Measurements from ENCODE around the gene CISD3.

The CISD3 gene

DNA sequence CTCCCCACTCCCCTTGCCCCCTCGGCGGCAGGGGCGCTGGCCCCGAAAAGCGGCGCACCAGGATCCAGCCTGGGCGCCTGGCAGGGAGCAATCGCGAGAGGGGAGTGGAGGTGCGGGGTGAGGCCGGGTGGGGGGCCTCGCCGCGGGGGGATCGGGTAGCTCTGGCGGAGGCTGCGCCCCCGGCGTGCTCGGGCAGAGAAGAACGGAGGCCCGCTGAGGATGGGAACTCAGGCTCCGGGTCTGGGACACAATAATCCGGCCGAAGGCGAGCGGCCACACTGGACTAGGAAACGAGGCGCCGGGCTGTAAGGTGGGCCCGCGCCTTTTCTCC is 18.7 kb downstream of the CISD3 start:
- no peaks in the 10 kb centered on the region for H3K9me3 Mint-ChIP-seq
- H3K4me3 Mint-ChIP-seq = peak overlapping the region; percentile 81
- intact Hi-C loops (cut with micrococcal nuclease) = no loop called here
- H3K4me1 Mint-ChIP-seq (ENCODE audit: low read depth) = peaks cover 60% of the 10 kb centered on the region
- H3K36me3 Mint-ChIP-seq (ENCODE audit: low read depth) = peaks cover 16% of the 10 kb centered on the region
- H3K27me3 Mint-ChIP-seq = peaks cover 72% of the 10 kb centered on the region
- no peak overlapping the region for H3K27ac Mint-ChIP-seq

- Mint-ChIP-seq H3K4me3 (peak overlapping the region; percentile 81), H3K27me3 (peaks cover 66% of the 10 kb centered on the region), H3K9me3 (no peaks in the 10 kb centered on the region), H3K4me1 (ENCODE audit: low read depth) (peaks cover 66% of the 10 kb centered on the region), H3K36me3 (ENCODE audit: low read depth) (peaks cover 22% of the 10 kb centered on the region), H3K27ac (no peak overlapping the region)
- intact Hi-C loops (cut with micrococcal nuclease) = loop anchor here (5.0 kb wide), 1 partner anchor 118 kb away; no protein-coding TSS in a partner anchor
Observed at GRCh38 chr17:38749223-38750043, 19.3 kb downstream of the CISD3 start.

DNA sequence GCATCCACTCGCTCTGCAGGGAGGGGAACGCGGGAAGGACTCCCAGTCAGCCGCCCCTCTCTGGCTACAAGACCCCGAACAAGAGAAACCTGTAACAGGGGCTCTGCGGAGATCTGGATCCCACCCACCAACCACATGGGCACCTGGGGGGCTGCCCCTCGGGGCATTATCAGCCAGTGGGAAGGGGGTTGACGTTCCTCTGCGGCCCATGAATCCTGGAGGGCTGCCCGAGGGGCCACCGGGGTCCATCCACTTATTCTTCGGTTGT is 19.8 kb downstream of the CISD3 start:
- H3K4me1 Mint-ChIP-seq (ENCODE audit: low read depth) = peaks cover 70% of the 10 kb centered on the region
- intact Hi-C loops (cut with micrococcal nuclease) = loop anchor here (5.0 kb wide), 1 partner anchor 117 kb away; no protein-coding TSS in a partner anchor
- H3K36me3 Mint-ChIP-seq (ENCODE audit: low read depth) = peaks cover 27% of the 10 kb centered on the region
- H3K4me3 Mint-ChIP-seq = peak overlapping the region; percentile 81
- no peak overlapping the region for H3K27ac Mint-ChIP-seq
- peaks cover 61% of the 10 kb centered on the region for H3K27me3 Mint-ChIP-seq
- H3K9me3 Mint-ChIP-seq = no peaks in the 10 kb centered on the region

DNA sequence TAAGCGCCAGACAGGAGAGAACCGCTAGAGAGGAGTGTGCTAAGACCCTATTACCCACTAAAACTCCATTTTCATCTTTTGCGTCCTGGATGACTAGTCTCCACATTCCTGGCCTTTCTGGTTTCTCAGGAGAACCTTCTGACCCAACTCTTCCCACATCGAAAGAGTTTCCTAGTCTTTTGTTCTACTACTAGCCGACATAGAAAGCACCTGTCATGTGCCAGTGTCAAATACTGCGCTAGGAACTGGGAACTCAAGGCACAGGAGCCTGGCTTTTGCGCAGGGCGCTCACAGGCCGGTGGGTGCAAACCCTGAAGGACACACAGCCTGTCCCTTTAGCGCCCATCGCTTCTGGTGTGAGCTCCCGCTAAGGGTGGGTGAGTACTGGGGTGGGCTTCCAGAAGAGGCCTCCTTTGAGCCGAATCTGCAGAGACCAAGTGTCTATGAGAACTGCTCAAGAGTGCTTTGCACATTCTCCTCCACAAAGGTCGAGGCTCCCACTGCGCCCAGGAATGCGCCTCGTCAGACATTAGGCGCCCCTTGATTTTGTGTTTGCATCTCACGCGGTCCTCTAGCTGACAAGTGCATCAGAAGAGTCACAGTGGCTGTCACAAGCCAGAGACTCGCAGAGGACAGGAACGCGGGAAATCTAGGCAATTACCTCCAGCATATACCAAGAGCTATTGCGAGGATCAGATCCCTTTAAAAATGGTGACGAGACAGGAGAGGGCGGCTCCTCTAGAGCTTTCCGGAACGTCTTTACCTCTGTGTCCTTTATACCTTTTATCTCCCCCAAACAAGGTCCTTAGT is 20.4 kb downstream of the CISD3 start:
- H3K27ac Mint-ChIP-seq = peak overlapping the region; percentile 95
- intact Hi-C loops (cut with micrococcal nuclease) = loop anchor here (5.0 kb wide), 1 partner anchor 117 kb away; no protein-coding TSS in a partner anchor
- peaks cover 70% of the 10 kb centered on the region for H3K4me1 Mint-ChIP-seq (ENCODE audit: low read depth)
- H3K4me3 Mint-ChIP-seq = peak overlapping the region; percentile 97
- H3K36me3 Mint-ChIP-seq (ENCODE audit: low read depth) = peaks cover 32% of the 10 kb centered on the region
- no peaks in the 10 kb centered on the region for H3K9me3 Mint-ChIP-seq
- peaks cover 56% of the 10 kb centered on the region for H3K27me3 Mint-ChIP-seq

DNA sequence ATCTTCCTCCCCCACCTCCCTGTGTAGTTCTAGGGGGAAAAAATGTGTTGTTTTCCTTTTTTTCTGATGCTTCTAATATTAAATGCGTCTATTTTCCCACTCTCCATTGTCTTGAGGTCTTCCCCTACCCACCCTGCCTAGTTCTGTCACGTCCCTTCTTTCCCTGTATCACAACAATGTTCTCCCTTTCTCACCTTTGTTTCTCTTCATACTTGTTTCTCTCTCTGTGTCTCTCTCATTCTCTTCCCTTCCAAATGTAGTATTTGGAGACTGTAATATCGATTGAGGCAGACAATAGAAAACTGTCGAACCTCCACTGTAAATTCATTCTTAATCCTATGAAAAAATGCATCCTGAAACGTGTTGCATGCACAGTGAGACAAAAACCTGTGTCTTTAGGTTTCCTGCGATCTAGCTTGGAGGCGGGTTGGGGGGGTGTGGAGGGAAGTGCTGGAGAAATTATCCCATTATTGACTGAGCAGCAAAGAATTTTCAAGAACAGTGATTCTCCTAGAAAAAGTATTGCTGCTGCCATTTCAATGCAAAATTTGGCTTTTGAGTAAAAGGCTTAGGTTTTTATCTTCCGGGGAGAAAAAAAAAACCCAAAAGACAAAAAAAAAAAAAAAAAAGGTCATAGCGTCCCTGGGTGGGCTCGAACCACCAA is 21.1 kb downstream of the CISD3 start:
- Mint-ChIP-seq H3K4me3 (peak overlapping the region; percentile 97), H3K9me3 (no peaks in the 10 kb centered on the region), H3K27me3 (peaks cover 48% of the 10 kb centered on the region), H3K36me3 (ENCODE audit: low read depth) (peaks cover 40% of the 10 kb centered on the region), H3K27ac (peak overlapping the region; percentile 95), H3K4me1 (ENCODE audit: low read depth) (peaks cover 64% of the 10 kb centered on the region)
- intact Hi-C loops (cut with micrococcal nuclease) = loop anchor here (5.0 kb wide), 1 partner anchor 116 kb away; no protein-coding TSS in a partner anchor

DNA sequence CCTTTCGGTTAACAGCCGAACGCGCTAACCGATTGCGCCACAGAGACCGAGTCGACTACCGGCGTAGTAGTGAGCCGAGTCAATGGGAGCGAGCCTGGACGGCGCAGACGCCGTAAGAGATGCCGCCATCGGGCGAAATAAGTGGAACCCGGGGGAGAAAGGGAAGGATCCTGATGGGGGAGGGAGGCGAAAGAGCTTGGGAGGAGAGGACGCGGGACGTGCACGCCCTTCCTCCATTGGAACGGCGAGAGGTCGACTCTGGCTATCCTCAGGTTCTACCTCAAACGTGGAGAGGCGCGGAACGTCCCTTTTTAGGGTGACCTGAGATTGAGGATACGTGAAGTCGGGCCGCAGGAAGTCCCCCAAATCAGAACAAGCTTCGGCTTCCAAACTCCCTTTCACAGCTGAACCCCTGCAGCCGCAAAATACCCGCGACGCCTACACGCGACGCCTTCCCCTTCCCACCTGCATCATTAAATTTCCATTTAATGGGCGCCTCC is 21.7 kb downstream of the CISD3 start:
- H3K9me3 Mint-ChIP-seq = no peaks in the 10 kb centered on the region
- peak overlapping the region; percentile 97 for H3K4me3 Mint-ChIP-seq
- intact Hi-C loops (cut with micrococcal nuclease) = loop anchor here (1.0 to 5.0 kb wide), 2 partner anchors 22 to 115 kb away; partner anchors contain the start of gene CISD3
- peaks cover 42% of the 10 kb centered on the region for H3K27me3 Mint-ChIP-seq
- H3K27ac Mint-ChIP-seq = peak overlapping the region; percentile 95
- H3K4me1 Mint-ChIP-seq (ENCODE audit: low read depth) = peaks cover 58% of the 10 kb centered on the region
- peaks cover 45% of the 10 kb centered on the region for H3K36me3 Mint-ChIP-seq (ENCODE audit: low read depth)

GRCh38 chr17:38752308-38753070 is 22.3 kb downstream of the CISD3 start, which contains the start of gene PSMB3:
TSS of gene PSMB3 (plus strand) at chr17:38752741. CDS start at chr17:38752827, 86 bp downstream.
- intact Hi-C loops (cut with micrococcal nuclease) = loop anchor here (1.0 to 5.0 kb wide), 2 partner anchors 22 to 115 kb away; partner anchors contain the start of gene CISD3
- peak within 1 kb of the TSS; percentile 97 for H3K4me3 Mint-ChIP-seq
- no peaks in the 10 kb centered on the region for H3K9me3 Mint-ChIP-seq
- peaks cover 37% of the 10 kb centered on the region for H3K27me3 Mint-ChIP-seq
- peaks cover 55% of the 10 kb centered on the region for H3K4me1 Mint-ChIP-seq (ENCODE audit: low read depth)
- H3K27ac Mint-ChIP-seq = peak within 1 kb of the TSS; percentile 95
- peaks cover 45% of the 10 kb centered on the region for H3K36me3 Mint-ChIP-seq (ENCODE audit: low read depth)

DNA sequence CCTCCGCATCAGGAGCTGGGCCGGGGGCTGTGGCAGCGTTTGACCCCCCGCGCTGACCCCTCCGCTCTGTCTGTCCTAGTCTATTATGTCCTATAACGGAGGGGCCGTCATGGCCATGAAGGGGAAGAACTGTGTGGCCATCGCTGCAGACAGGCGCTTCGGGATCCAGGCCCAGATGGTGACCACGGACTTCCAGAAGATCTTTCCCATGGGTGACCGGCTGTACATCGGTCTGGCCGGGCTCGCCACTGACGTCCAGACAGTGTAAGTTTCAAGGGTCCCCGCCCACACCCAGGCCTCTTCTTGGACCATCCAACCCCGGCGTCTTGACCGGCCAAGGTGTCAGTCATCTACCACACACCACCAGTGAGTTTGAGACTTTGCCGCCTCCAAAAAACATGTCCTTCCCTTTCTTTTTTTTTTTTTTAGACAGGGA is 22.9 kb downstream of the CISD3 start:
- H3K9me3 Mint-ChIP-seq = no peaks in the 10 kb centered on the region
- peak overlapping the region; percentile 95 for H3K27ac Mint-ChIP-seq
- intact Hi-C loops (cut with micrococcal nuclease) = loop anchor here (5.0 kb wide), 1 partner anchor 114 kb away; no protein-coding TSS in a partner anchor
- peaks cover 50% of the 10 kb centered on the region for H3K4me1 Mint-ChIP-seq (ENCODE audit: low read depth)
- H3K36me3 Mint-ChIP-seq (ENCODE audit: low read depth) = peaks cover 49% of the 10 kb centered on the region
- peaks cover 32% of the 10 kb centered on the region for H3K27me3 Mint-ChIP-seq
- H3K4me3 Mint-ChIP-seq = peak overlapping the region; percentile 97

DNA sequence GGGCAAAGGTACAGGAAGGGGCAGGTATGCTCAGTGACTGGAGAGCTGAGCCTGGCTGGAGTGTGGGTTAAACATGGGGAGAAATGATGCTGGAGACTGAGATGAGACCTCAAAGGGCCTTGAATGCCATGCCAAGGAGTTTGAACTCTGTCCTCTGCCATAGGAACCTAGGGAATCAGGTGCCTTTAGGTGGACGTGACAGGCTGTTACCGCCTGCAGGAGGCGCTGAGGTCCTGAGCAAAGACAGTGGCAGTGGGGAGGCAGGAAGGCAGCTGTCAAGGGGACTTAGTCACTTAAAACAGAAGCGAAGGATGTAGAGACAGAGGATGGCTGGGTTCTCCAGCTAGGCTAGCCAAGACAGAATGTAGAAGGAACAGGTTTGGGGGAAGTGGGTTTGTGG is 31.5 kb downstream of the CISD3 start:
- peaks cover 91% of the 10 kb centered on the region for H3K36me3 Mint-ChIP-seq (ENCODE audit: low read depth)
- intact Hi-C loops (cut with micrococcal nuclease) = no loop called here
- no peaks in the 10 kb centered on the region for H3K27me3 Mint-ChIP-seq
- peaks cover 5% of the 10 kb centered on the region for H3K4me1 Mint-ChIP-seq (ENCODE audit: low read depth)
- H3K9me3 Mint-ChIP-seq = no peaks in the 10 kb centered on the region
- no peak overlapping the region for H3K27ac Mint-ChIP-seq
- H3K4me3 Mint-ChIP-seq = no peak overlapping the region

DNA sequence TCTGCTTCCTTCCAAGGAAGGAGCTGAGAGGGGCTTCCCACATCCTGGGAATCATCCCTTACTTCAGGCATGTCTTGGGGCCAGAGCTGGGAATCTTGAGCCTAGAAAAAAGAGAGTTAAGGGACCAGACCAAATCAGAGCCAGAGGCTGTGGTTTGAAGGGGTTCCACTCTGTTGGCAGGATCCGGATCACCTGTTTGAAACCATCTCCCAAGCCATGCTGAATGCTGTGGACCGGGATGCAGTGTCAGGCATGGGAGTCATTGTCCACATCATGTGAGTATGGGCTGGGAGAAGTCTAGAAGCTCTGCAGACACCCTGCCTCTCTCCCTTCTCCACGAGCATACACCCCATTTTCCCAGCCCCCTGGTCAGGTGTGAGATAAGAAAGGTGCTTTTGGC is 32.1 kb downstream of the CISD3 start:
- Mint-ChIP-seq H3K4me3 (no peak overlapping the region), H3K4me1 (ENCODE audit: low read depth) (peaks cover 5% of the 10 kb centered on the region), H3K9me3 (no peaks in the 10 kb centered on the region), H3K36me3 (ENCODE audit: low read depth) (peaks cover 95% of the 10 kb centered on the region), H3K27ac (no peak overlapping the region), H3K27me3 (no peaks in the 10 kb centered on the region)
- intact Hi-C loops (cut with micrococcal nuclease) = no loop called here

- peaks cover 5% of the 10 kb centered on the region for H3K4me1 Mint-ChIP-seq (ENCODE audit: low read depth)
- peaks cover 100% of the 10 kb centered on the region for H3K36me3 Mint-ChIP-seq (ENCODE audit: low read depth)
- intact Hi-C loops (cut with micrococcal nuclease) = no loop called here
- H3K27ac Mint-ChIP-seq = no peak overlapping the region
- H3K9me3 Mint-ChIP-seq = no peaks in the 10 kb centered on the region
- no peak overlapping the region for H3K4me3 Mint-ChIP-seq
- no peaks in the 10 kb centered on the region for H3K27me3 Mint-ChIP-seq
Observed at GRCh38 chr17:38766341-38766740, 36.2 kb downstream of the CISD3 start.

DNA sequence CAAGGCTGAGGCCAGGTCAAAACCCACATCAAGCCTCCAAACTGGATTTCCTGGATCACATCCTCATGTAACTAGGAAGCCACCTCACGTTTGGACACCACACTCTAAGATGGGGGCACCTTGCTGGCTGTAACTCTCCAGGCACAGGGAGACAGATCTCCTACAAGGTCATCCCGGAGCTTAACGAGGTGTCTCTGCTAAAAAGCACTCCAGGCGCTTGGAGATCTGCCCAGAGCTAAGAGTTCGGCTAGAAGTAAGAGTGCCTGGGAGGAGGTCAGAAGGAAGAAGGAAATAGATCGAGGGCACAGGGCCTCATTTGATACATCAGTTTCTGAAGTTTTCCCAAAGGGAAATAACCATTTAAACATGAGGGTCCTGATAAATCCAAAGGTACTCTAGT is 38.3 kb downstream of the CISD3 start:
- Mint-ChIP-seq H3K9me3 (no peaks in the 10 kb centered on the region), H3K4me3 (no peak overlapping the region), H3K27ac (no peak overlapping the region), H3K27me3 (no peaks in the 10 kb centered on the region), H3K36me3 (ENCODE audit: low read depth) (peaks cover 100% of the 10 kb centered on the region), H3K4me1 (ENCODE audit: low read depth) (peaks cover 5% of the 10 kb centered on the region)
- intact Hi-C loops (cut with micrococcal nuclease) = no loop called here

DNA sequence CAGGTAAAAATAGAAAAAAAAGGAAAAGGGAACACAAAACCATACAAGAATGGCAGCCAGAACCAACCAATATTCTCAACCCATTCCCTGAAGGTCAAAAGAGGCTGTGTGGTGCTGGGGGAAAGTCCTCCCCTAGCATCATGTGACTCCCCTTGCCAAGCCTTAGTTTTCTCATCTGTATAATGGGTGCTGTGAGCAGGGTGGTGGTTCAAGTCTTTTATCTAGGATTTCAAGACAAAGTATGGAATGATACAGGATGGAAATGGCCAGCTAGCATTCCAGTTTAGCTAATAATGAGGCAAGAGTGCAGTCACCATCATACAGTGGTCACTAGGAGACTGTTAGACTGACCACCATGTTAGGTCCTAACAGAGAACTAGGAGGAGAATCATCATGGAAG is 43.1 kb downstream of the CISD3 start:
- Mint-ChIP-seq H3K4me1 (ENCODE audit: low read depth) (no peaks in the 10 kb centered on the region), H3K36me3 (ENCODE audit: low read depth) (peaks cover 99% of the 10 kb centered on the region), H3K27me3 (no peaks in the 10 kb centered on the region), H3K4me3 (no peak overlapping the region), H3K9me3 (no peaks in the 10 kb centered on the region), H3K27ac (no peak overlapping the region)
- intact Hi-C loops (cut with micrococcal nuclease) = no loop called here
